ENCODE measurements around the gene LCN10. TPM values are rescaled to one million over a fixed set of nuclear protein-coding genes. Genes with fewer than 3 reads are reported as not detected.

The LCN10 gene
- total and polyA plus RNA-seq, 2 of the 13 experiments (the other 11 are each of a cell fraction or from before 2014, with no cell fraction given) = 0.53 to 0.61 TPM

DNA sequence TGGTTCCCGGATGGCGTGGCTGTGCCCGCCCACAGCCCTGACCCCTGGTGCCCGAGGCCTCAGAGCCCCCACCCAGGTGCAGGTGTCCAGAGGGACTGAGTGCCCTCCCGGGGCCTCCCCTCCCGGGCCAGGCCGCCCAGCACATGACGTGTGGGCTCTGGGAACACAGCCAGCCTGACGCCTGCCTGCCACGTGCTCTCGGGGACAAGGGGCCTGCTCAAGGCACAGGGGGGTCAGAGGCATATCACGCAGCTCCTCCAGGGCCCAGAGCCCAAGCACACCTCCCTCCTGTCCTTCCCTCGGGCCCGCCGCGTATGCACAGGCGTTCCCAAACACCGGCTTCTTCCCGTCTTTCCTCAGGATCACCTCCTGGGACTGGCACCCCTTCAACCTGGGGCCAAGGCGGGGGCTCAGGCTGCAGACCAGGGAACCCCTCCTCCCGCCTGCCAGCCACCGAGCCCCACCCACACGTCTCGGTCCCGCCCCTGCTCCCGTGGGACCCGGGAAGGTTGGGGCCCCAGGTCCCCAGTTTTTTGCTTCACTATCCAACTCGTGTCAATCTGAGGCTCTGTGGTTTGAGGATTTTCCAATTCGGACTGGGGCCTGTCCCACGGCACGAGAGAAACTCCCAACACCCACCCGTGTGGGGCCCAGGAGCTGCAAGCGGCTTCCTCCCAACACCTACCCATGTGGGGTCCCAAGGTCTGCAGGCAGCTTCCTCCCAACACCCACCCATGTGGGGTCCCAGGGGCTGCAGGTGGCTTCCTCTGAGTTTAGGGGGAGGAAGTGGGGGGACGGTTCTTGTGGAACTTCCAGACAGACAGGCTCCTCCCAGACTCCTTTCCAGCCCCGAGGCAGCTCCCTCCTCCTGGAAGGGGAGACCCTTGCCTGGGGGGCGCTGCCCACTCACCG, 1.5 kb downstream of the LCN10 start (continued):
- TF ChIP-seq ZNF775 (CRISPR knock-in tag; IDR thresholded peaks at IDR 0.05; ENCODE audit: borderline replicate concordance) = no peak
- TF ChIP-seq, protein P1, sequence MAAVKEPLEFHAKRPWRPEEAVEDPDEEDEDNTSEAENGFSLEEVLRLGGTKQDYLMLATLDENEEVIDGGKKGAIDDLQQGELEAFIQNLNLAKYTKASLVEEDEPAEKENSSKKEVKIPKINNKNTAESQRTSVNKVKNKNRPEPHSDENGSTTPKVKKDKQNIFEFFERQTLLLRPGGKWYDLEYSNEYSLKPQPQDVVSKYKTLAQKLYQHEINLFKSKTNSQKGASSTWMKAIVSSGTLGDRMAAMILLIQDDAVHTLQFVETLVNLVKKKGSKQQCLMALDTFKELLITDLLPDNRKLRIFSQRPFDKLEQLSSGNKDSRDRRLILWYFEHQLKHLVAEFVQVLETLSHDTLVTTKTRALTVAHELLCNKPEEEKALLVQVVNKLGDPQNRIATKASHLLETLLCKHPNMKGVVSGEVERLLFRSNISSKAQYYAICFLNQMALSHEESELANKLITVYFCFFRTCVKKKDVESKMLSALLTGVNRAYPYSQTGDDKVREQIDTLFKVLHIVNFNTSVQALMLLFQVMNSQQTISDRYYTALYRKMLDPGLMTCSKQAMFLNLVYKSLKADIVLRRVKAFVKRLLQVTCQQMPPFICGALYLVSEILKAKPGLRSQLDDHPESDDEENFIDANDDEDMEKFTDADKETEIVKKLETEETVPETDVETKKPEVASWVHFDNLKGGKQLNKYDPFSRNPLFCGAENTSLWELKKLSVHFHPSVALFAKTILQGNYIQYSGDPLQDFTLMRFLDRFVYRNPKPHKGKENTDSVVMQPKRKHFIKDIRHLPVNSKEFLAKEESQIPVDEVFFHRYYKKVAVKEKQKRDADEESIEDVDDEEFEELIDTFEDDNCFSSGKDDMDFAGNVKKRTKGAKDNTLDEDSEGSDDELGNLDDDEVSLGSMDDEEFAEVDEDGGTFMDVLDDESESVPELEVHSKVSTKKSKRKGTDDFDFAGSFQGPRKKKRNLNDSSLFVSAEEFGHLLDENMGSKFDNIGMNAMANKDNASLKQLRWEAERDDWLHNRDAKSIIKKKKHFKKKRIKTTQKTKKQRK (IDR thresholded peaks at IDR 0.05; ENCODE audit: low read length) = no peak
- TF ChIP-seq MYC (CRISPR knock-in tag; IDR thresholded peaks at IDR 0.05; ENCODE audit: borderline replicate concordance) = peak; percentile 86
- TF ChIP-seq, protein P2, sequence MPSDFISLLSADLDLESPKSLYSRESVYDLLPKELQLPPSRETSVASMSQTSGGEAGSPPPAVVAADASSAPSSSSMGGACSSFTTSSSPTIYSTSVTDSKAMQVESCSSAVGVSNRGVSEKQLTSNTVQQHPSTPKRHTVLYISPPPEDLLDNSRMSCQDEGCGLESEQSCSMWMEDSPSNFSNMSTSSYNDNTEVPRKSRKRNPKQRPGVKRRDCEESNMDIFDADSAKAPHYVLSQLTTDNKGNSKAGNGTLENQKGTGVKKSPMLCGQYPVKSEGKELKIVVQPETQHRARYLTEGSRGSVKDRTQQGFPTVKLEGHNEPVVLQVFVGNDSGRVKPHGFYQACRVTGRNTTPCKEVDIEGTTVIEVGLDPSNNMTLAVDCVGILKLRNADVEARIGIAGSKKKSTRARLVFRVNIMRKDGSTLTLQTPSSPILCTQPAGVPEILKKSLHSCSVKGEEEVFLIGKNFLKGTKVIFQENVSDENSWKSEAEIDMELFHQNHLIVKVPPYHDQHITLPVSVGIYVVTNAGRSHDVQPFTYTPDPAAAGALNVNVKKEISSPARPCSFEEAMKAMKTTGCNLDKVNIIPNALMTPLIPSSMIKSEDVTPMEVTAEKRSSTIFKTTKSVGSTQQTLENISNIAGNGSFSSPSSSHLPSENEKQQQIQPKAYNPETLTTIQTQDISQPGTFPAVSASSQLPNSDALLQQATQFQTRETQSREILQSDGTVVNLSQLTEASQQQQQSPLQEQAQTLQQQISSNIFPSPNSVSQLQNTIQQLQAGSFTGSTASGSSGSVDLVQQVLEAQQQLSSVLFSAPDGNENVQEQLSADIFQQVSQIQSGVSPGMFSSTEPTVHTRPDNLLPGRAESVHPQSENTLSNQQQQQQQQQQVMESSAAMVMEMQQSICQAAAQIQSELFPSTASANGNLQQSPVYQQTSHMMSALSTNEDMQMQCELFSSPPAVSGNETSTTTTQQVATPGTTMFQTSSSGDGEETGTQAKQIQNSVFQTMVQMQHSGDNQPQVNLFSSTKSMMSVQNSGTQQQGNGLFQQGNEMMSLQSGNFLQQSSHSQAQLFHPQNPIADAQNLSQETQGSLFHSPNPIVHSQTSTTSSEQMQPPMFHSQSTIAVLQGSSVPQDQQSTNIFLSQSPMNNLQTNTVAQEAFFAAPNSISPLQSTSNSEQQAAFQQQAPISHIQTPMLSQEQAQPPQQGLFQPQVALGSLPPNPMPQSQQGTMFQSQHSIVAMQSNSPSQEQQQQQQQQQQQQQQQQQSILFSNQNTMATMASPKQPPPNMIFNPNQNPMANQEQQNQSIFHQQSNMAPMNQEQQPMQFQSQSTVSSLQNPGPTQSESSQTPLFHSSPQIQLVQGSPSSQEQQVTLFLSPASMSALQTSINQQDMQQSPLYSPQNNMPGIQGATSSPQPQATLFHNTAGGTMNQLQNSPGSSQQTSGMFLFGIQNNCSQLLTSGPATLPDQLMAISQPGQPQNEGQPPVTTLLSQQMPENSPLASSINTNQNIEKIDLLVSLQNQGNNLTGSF (CRISPR knock-in tag; IDR thresholded peaks at IDR 0.05) = peak; percentile 66; the same call in 1 of the 2 replicates
- TF ChIP-seq SP4 (CRISPR knock-in tag; IDR thresholded peaks at IDR 0.05) = peak; percentile 53; the same call in 1 of the 2 replicates
- no peak for TF ChIP-seq ZBTB1 (CRISPR knock-in tag; IDR thresholded peaks at IDR 0.05; ENCODE audit: borderline replicate concordance)
- peak; percentile 65 for TF ChIP-seq ZBTB7A (CRISPR knock-in tag; IDR thresholded peaks at IDR 0.05)
- no peak for TF ChIP-seq ZNF17 (CRISPR knock-in tag; IDR thresholded peaks at IDR 0.05)
- TF ChIP-seq NFIC (IDR thresholded peaks at IDR 0.05; ENCODE audit: low read length) = no peak
- no peak for TF ChIP-seq TAF1 (CRISPR knock-in tag; IDR thresholded peaks at IDR 0.05)
- no peak for TF ChIP-seq ZBTB8A (CRISPR knock-in tag; IDR thresholded peaks at IDR 0.05; ENCODE audit: borderline replicate concordance, low read depth)
- TF ChIP-seq GLI4 (CRISPR knock-in tag; IDR thresholded peaks at IDR 0.05; ENCODE audit: borderline replicate concordance) = no peak
- TF ChIP-seq SP1 (IDR thresholded peaks at IDR 0.05) = no peak
- TF ChIP-seq SP1 (CRISPR knock-in tag; IDR thresholded peaks at IDR 0.05) = no peak
- TF ChIP-seq, protein P3, sequence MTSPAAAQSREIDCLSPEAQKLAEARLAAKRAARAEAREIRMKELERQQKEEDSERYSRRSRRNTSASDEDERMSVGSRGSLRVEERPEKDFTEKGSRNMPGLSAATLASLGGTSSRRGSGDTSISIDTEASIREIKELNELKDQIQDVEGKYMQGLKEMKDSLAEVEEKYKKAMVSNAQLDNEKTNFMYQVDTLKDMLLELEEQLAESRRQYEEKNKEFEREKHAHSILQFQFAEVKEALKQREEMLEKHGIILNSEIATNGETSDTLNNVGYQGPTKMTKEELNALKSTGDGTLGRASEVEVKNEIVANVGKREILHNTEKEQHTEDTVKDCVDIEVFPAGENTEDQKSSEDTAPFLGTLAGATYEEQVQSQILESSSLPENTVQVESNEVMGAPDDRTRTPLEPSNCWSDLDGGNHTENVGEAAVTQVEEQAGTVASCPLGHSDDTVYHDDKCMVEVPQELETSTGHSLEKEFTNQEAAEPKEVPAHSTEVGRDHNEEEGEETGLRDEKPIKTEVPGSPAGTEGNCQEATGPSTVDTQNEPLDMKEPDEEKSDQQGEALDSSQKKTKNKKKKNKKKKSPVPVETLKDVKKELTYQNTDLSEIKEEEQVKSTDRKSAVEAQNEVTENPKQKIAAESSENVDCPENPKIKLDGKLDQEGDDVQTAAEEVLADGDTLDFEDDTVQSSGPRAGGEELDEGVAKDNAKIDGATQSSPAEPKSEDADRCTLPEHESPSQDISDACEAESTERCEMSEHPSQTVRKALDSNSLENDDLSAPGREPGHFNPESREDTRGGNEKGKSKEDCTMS (CRISPR knock-in tag; conservative IDR thresholded peaks at IDR 0.05) = no peak
- peak; percentile 58; the same call in 1 of the 2 replicates for TF ChIP-seq SOX5 (CRISPR knock-in tag; IDR thresholded peaks at IDR 0.05; ENCODE audit: borderline replicate concordance)
